SKM-1 treated with dmso at 0.1 percent for 144 hours (cell line): ENCODE measurements around the gene CYB561.

Experiments
- DNase-seq: peaks from one replicate; lab custom pipeline; 2025; ENCODE audit not compliant: unreplicated experiment; lab: John Stamatoyannopoulos, UW

Gene CYB561

DNA sequence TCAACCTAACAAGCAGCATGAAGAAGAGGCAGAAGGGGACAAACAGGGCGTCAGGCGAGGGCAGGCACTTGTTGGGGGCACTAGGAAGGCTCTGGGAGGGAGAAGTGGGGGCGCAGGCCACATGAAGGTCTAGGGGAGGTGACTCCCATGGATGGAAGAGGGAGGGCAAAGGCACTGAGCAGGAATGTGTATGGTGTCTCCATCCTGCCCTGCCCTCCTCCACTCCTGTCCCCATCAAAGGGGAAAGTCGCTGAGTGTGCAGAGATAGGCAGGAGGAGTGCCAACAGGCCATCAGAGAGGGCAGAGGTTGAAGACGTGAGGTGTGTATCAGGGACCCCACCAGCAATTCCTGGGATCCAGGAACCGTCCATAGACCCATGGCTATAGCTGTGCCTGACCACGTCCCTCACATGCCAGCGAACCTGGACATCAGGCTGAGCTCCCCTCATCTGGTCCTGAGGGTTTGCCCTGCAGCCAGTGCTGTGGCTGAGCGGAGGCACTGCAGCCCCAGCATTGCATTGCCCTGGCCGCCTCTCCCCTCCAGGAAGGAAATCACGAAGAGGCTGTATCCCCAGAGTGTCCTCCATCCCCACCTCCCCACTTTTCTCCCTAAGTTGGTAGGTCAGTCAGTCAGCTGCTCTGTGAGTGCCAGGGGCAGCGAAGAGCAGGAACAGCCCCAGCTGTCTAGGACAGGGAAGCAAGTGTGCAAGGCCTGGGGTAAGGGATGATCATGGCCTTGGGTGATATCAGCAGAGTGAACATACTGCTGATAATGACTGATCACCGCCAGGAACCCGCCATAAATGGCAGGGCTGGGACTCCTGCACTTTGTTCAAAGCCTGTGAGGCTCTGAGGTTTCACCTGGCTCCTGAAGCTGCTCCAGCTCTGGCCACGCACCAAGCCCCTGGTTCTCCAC, 6.2 kb upstream of the CYB561 start:
- no peak for DNase-seq

DNA sequence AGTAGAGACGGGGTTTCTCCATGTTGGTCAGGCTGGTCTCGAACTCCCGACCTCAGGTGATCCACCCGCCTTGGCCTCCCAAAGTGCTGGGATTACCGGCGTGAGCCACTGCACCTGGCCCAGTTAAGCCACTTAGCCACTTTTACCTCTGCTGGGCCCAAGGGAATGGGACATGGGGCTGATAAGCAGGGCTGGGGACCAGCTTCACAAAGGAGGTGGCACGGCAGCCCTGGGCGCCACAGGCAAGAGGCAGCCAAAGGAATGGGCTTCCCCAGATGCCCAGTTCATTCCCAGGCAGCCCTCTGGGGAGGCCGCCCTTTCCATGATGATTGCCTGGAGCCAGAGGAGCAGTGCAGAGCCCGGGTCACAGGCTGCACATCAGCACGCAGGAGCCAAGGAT, 5.0 kb upstream of the CYB561 start:
- DNase-seq, result no peak

DNA sequence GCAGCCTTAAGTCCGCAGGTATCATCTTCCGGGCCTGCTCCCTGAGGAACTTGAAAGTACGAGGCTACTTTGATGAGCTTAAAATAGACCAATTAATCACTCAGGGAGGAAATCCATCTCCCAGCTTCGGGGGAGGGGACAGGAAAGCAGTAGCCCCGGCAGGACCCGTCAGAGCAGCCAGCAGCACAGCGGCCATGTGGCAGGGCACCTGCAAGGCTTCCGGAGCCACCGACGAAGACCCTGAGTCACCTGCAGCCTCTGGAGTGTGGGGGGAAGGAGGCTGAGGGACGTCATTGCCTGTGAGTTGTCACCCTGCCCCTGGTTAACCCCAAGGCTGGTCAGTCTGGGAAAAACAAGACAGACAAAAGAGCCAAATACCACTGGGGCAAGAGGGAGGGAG, 4.4 kb upstream of the CYB561 start:
- no peak for DNase-seq

DNA sequence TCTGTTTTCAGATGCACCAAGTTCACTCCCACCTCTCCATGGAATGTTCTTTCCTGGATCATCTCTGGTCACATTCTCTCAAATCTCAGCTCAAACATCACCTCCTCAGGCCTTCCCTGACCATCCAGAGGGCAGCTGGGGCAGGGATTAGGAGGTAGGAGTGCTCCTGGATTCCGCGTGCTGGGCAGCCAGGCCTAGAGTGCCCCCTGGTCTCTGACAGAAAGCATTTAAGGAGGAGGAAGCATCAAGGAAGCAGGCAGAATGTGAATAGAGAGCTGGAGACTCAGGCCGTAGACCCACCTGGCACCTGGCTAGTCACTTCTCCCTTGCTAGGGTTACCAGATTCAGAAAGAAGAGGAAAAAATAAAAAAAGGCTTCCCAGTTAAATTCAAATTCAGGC, 2.5 kb upstream of the CYB561 start:
- DNase-seq, result no peak

DNA sequence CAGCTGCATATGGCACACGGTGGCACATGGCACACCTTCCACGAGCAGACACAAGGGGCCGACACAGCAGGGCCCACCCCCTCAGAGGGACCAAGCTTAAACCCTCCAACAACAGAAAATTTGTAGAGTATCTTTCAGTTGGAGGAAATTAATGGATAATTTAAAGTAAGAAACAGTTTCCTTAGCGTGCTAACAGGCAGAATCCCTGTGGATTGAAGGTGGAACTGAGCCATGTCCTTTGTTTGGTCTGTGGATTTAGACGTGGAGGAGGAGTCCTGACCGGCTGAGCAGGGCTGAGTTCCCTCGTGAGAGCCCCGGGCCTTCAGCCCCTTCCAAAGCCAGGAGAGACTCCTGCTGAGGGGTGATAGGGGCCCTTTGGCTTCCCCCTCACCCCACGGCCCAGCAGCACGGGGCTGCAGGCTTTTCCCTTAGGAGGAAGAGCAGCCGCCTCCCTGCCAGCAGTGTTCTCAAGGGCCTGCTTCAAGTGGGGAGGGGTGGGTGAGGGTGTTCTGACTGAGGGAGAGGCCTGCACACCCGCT, 1.4 kb upstream of the CYB561 start:
- DNase-seq, result peak; percentile 51

DNA sequence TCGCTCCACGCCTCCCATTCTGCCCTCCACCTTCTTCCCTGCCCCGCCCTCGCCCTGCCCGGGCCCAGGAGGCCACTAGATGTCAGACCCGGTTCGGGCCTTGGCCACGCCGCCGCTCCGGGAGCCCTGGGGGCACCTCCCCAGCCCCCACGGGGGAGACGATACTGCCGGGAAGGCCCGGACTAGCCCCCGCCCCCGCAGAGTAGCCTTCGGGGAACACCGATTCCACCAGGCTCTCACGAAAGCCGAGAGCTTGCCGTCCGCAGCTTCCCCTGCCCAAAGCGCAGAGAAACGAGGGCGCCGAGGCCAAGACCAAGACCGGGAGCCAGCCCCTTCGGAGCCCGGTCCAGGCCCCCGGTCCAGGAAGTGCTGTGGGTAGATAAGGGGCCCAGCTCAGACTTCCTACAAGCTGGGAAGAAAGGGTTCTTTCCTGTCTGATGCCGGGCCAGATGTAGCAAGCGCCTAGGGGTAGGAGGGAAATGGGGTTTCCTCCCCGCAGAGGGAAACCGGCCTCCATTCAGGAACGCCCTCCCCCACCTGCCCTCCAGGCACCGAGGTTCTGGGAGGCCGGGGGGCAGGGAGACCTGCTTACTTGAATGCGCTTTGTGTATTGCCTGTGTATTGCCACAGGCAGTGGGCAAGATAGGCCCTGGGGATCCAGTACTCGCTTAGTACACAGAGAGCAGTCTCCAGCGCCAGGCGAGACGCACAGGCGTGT, 806 bp upstream of the CYB561 start:
- DNase-seq, result peak; percentile 81

DNA sequence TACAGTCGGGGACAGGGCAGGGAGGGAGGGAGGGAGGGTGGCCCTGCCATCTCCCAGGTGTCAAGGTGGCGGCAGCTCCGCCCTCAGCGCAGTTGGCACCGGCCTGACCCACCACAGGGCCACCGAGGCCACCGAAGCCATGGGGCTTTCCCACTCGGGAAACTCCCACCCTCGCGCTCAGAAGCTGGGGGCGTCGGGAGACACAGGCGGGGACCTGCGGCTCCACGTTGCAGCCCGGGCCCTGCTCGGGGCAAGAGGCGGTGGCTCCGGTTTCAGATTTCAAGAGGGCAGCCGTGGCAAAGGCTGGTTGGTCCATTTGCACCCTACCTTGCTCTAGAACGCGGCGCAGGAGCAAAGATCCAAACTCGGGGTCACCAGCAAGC, 544 bp downstream of the CYB561 start:
- no peak for DNase-seq

DNA sequence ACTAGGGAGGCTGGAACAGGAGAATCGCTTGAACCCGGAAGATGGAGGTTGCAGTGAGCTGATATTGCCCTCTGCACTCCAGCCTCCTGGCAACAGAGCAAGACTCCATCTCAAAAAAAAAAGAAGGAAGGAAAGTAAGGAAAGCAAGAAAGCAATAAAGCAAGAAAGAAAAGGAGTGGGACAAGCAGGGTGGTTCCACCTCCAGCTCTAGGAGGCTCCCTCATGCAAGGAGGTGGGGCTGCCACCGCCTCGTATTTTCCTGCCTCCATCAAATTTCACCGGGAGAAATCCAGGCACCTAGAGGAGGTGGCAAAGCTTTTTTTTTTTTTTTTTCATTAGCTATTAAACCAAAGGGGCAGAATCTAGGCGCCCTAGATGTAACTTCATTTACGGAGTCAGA, 1.0 kb downstream of the CYB561 start:
- DNase-seq, result no peak

DNA sequence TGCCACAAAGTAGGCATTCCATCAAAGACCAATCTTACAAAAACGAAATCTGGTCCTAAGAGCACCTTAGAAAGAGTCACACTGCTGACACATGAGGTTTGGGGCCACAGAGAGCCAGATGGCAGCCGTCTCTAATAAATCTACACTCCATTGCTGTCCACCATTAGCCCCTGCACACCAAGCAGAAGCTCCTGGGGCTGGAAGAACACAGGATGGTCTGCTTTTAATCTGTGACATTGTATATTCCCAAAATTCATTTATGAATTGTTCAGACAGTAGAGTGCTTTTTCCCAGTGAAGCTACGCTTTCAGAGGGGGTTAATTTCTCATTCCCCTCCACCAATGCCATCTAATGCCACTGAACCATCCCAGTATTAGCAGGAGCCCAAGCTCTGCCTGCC, 1.6 kb downstream of the CYB561 start:
- DNase-seq, result no peak

DNA sequence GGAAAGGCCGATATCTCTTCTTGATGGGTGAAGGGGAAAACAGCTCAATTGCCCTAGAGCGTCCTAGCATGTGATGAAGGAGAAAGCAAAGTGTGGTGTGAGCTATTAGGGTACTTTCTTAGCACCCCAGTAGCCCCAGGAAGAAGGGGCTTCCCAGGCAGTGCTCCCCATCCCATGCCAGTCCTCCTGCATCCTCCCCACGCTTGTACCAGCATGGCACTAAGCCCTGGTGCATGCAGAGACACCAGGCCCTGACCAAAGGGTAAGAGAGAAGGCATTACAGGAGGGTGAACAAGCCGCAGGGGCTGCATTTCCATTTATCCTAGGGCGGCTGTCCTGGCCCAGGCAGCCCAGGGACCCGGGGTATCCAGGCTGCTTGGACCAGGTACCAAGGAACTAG, 3.1 kb downstream of the CYB561 start:
- no peak for DNase-seq

DNA sequence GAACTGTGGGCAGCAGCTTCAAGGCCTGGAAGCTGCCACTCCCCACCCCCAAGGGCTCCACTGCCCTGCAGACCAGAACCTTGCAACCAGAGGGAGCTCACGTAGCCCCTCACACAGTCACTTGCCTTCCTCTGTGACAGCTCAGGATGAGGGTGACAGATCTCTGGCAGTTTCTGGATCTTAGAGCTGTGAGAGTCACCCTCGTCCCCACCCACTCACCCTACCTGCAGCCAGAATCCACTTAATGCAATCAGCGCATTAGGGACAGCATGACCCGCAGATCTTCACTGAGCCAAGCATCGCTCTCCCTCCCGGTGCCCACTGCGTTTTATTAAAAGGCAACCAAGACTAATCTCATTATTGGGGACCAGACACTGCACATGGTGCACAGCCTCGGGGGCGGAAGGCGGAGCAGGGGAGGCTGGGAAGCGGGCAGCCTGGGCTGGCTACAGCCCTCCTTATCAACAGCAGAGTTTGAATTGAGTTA, 3.5 kb downstream of the CYB561 start:
- DNase-seq, result no peak

DNA sequence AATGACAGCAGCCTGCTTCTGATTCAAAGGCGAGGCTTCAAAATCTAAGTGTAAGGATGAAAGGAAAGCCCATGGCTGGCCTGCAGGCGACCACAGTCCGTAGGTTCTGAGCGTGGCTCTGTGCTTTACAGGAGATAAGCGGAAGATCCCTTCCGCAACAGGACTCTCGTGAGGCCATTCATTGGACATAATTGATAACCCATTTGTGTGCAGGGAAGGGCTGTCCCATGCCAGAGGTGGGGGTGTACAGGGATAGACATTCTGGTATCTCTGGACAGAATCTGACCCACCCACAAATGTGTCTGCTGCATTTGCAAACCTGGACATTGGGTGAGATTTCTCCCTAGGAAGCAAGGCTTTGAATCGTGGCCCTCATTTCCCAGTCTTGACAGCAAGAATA, 4.0 kb downstream of the CYB561 start:
- DNase-seq, result no peak

DNA sequence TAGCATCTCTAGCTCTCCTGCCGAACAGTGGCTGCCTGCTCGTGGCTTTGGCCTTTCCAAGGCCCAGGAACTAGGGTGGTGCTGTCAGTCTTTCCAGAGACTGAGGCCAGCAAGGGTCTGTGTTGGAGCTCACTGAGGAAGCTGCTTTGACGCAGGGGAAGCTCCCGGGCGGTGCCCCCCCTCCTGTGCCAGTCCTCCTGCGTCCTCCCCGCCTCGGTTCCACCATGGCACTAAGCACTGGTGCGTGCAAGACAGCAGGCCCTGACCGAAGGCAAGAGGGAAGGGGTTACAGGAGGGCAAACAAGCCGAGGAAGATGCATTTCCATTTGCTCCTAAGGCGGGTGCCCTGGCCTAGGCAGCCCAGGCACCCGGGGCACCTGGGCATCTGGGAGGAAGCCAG, 4.5 kb downstream of the CYB561 start:
- DNase-seq, result no peak

DNA sequence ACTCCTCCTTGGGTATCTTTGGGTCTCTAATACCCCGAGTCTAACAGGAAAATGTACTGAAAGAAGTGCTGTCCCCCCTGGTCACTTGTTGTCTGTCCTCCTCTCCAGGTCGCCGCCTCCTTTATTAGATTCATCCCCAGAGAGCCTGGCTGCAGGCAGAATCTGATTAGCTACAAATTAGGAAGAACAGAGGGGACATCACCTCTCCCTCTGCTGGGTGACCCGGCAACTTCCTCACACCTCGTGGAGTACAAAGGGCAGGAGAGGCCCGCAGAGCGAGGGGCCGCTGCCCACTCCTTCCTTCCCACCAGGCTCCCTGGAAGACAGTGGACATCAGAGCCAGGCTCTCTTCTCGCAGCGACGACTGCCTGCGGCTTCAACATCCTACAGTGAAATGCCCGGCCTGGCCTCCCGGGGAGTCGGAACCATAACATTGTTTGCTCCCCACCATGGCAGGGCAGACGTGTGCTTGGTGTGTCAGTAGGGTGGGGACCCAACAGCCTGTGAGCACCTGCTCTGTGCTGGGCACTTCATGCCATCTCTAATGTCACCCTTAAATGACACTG, 5.3 kb downstream of the CYB561 start:
- DNase-seq, result no peak

DNA sequence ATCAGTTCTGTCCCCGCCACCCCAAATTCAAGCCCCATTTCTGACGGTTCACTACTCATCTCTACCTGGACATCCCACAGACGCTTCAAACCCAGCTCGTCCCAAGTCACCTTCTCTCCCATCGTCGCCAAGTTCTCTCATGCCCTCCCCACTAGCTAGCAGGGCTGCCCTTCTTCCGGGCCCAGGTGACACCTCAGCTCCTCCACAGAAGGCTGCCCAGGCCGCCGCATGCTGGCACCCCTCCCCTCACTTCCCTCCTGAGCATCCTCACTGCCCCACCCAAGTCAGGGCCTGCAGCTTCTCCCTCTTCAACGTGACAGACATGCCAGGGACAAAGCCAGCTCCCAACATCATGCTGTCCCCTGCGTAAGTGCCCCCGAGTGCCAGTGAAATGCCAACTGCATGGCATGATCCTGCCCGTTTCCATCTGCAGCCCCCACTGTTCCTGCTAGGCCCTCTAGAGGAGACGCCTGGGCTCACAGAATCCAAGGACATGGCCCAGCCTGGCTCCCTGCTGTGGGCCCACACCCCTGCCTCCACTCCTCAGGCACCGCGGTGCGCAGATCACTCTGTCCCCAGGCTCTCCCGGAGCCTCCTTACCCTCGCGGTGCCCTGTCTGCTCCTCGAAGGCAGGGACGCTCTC, 5.9 kb downstream of the CYB561 start:
- DNase-seq, result no peak

DNA sequence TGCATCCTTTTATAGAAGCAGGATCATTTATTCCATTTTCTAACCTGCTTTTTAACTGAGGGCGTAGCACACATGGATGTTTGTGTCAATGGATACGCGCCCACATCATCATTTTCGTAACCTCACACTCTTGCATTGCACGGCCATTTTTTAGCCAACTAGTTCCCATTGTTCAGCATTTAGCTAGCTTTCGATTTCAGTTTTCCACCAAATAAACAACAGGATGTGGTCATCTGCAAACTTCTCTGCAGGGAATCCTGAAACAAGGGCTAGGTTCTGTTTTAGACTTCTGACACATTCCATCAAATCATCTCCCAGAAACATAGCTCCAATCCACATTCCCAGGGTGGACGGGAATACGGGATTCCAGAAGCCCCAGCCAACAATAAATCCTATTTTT, 6.4 kb downstream of the CYB561 start:
- DNase-seq, result no peak

DNA sequence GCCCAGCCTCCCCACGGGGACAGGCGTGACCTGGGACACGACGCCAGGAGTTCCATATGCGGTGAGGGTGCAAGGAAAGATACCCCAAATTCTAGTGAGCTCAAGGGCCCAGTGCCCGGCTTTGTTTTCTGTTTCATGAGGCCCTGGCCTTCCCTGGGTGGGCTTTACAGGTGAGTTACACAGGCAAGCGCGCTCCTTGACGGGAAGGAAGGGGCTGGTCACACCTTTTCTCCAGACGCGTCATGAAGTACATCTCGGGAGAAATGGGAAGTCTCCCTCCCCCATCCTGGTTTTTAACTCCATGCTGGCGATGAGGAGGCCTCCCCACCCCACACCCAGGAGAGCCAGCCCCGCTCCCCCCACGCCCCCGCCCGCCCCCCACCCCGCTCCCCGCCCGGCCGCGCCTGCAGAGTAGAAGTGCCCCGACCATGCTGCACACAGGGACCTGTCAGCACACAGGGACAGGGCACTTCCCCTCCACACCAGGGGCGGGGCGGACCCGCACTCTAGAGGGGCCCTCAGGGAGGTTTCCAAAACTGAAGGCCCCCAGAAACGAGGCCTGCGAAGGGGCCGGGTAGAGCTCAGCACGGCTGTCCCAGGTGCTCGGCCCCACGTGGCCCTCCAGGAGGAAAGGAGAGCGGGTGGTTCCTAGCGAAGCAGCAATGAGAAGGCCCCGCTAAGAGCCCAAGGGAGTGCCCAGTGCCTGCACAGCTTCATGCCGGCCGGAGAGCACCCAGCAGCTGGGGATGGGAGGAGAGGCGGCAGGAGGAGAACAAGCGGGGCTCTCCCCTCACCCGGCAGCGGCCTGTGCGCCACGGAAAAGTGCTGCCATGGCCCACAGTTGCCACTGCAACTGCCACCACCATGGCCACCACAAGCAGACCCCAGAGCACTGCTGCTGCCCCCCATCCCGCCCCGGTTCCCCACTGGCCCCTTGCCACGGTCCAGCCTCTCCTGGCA, 7.7 kb downstream of the CYB561 start:
- no peak for DNase-seq

DNA sequence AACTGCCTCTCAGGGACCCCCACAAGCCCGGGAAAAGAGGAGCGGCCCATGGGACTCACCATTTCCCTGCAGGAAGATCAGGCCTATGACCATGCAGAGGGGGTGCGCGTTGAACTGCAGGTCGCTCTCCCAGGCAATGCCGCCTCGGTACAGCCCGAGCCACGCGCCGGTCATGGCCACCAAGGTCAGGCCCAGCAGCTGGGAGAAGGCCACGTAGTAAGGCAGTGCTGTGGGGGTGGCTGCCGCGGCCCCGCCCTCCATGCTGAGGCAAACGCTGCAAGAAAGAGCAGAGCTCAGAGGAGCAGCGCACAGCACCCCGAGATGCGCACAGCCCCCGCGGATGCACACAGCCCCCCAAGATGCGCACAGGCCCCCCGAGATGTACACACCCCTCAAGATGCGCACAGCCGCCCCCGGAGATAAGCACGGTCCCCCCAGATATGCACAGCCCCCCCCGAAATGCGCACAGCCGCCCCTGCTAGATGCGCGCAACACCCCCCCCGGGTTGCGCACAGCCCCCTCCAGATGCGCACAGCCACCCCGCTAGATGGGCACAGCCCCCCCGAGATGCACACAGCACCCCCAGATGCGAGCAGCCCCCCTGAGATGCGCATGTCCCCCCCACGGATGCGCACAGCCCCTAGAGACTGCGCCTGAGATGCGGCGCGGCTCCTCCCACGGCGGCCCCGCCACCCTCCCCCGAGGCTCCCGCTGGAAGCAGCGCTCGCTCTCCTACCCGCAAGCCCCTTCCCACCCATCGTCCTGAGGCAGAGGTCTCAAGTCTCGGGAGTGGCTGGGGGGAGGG, 8.6 kb downstream of the CYB561 start:
- no peak for DNase-seq

DNA sequence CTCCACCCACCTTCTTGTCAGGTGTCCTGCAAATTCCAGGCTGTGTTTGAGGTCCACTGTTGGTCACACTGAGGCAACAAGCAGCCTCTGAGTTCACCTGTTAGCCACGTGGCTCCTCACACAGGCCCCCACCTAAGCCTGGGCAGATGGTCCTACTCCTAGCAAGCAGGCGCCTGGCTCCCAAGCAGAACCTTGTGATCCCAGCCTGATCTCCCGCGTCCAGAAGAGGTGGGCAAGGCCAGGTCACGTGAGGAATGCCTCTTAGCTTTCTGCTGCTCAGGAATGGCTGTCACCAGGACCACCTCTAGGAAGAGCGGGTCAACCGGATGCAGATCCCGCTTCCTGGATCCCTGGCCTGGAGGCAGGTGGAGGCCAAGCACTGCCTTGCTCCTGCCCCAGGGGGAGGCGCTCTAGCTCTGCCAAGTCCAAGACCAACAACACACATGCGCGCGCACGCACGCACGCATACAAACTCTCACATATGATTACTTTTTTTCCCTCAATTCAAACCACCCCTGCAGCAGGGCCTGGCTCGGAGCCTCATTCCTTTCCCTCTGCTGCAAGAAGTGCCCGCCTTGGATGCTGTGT, 9.5 kb downstream of the CYB561 start:
- no peak for DNase-seq
